OCI-LY3 (cell line): Measurements from ENCODE around the gene ACACA.

ENCODE experiments used
- H2AFZ ChIP-seq: fragments of 200-600, 300-600 bp; shearing (Covaris generic); 2 replicates; pipeline ENCODE4 v1.6.0; 2014; ENCODE audit warnings: antibody characterized with exemption, low read depth, low read length
- H3K27ac ChIP-seq: fragments of 200-600, 300-600 bp; sonication (generic); 2 replicates; pipeline ENCODE4 v1.5.1; 2014; ENCODE audit warnings: mild to moderate bottlenecking, low read length, moderate library complexity, mixed read lengths
- H3K27me3 ChIP-seq: fragments of 200-600, 300-600 bp; sonication (generic); 2 replicates; pipeline ENCODE4 v1.6.1; 2014; ENCODE audit warnings: low read depth, low read length, mixed read lengths
- H3K36me3 ChIP-seq: fragments of 200-600, 300-600 bp; sonication (generic); replicated peaks from 2 replicates; pipeline ENCODE3; 2014; ENCODE audit warnings: low read depth, low read length, mixed read lengths
- H3K4me1 ChIP-seq: fragments of 300-600, 200-600 bp; sonication (generic); 2 replicates; pipeline ENCODE4 v1.6.1; 2014; ENCODE audit warnings: low read length, mixed read lengths
- H3K4me2 ChIP-seq: fragments of 200-600, 300-600 bp; sonication (generic); 2 replicates; pipeline ENCODE4 v1.6.1; 2014; ENCODE audit warnings: low read length, mixed read lengths
- H3K4me3 ChIP-seq: fragments of 300-600, 200-600 bp; sonication (generic); 2 replicates; pipeline ENCODE4 v1.5.1; 2014; ENCODE audit warnings: antibody characterized with exemption, mild to moderate bottlenecking, low read length, moderate library complexity
- H3K79me2 ChIP-seq: fragments of 300-600, 200-600 bp; shearing (Covaris generic); 2 replicates; pipeline ENCODE4 v1.6.1; 2014; ENCODE audit warnings: mild to moderate bottlenecking, low read length, mixed read lengths
- H3K9ac ChIP-seq: fragments of 300-600, 200-600 bp; shearing (Covaris generic); 2 replicates; pipeline ENCODE4 v1.6.0; 2014; ENCODE audit warnings: mild to moderate bottlenecking, low read length, moderate library complexity
- H3K9me3 ChIP-seq: fragments of 200-600, 300-600 bp; shearing (Covaris generic); 2 replicates; pipeline ENCODE4 v1.6.1; 2014; ENCODE audit warnings: low read length, mixed read lengths; ENCODE audit not compliant: insufficient read depth
- H4K20me1 ChIP-seq: fragments of 200-600, 300-600 bp; sonication (generic); 2 replicates; pipeline ENCODE4 v1.6.1; 2016; ENCODE audit warnings: low read length, mixed read lengths; ENCODE audit not compliant: insufficient read depth
- CTCF ChIP-seq: fragments of 200-600, 300-600 bp; sonication (generic); IDR thresholded peaks from 2 replicates; pipeline ENCODE4 v1.5.1; 2014; ENCODE audit warnings: antibody characterized with exemption, low read length, low read depth
- EZH2phosphoT487 ChIP-seq: fragments of 200-600 bp; shearing (Covaris generic); IDR thresholded peaks from 2 replicates; pipeline ENCODE4 v1.6.1; 2018; ENCODE audit warnings: antibody characterized with exemption, mixed run types, low read depth

Gene ACACA

GRCh38 chr17:37142294-37142896 lies 264.2 kb downstream of the ACACA start:
- no peak overlapping the region for H3K4me3 ChIP-seq
- H2AFZ ChIP-seq = no peak overlapping the region
- H3K27ac ChIP-seq = no peak overlapping the region
- no peak for TF ChIP-seq EZH2phosphoT487
- TF ChIP-seq CTCF = no peak
- H3K36me3 ChIP-seq = peaks cover 10% of the 10 kb centered on the region
- no peaks in the 10 kb centered on the region for H3K9me3 ChIP-seq
- no peaks in the 10 kb centered on the region for H4K20me1 ChIP-seq
- H3K9ac ChIP-seq = no peak overlapping the region
- no peaks in the 10 kb centered on the region for H3K27me3 ChIP-seq
- no peak overlapping the region for H3K4me2 ChIP-seq
- no peaks in the 10 kb centered on the region for H3K79me2 ChIP-seq
- peaks cover 25% of the 10 kb centered on the region for H3K4me1 ChIP-seq

- no peak for TF ChIP-seq CTCF
- no peak for TF ChIP-seq EZH2phosphoT487
- H3K27ac ChIP-seq = no peak overlapping the region
- H3K9ac ChIP-seq = no peak overlapping the region
- no peak overlapping the region for H3K4me2 ChIP-seq
- no peaks in the 10 kb centered on the region for H3K4me1 ChIP-seq
- H3K9me3 ChIP-seq = no peaks in the 10 kb centered on the region
- no peaks in the 10 kb centered on the region for H3K27me3 ChIP-seq
- no peaks in the 10 kb centered on the region for H4K20me1 ChIP-seq
- H3K4me3 ChIP-seq = no peak overlapping the region
- H3K36me3 ChIP-seq = peaks cover 10% of the 10 kb centered on the region
- H3K79me2 ChIP-seq = no peaks in the 10 kb centered on the region
- no peak overlapping the region for H2AFZ ChIP-seq
Observed at GRCh38 chr17:37138571-37139120, 268.0 kb downstream of the ACACA start.

- no peak for TF ChIP-seq CTCF
- TF ChIP-seq EZH2phosphoT487 = no peak
- Histone ChIP-seq H2AFZ (no peak overlapping the region), H3K79me2 (no peaks in the 10 kb centered on the region), H3K9ac (no peak overlapping the region), H3K9me3 (no peaks in the 10 kb centered on the region), H3K4me2 (no peak overlapping the region), H4K20me1 (no peaks in the 10 kb centered on the region), H3K27me3 (no peaks in the 10 kb centered on the region), H3K4me1 (no peaks in the 10 kb centered on the region), H3K36me3 (peaks cover 10% of the 10 kb centered on the region), H3K4me3 (no peak overlapping the region), H3K27ac (no peak overlapping the region)
Observed at GRCh38 chr17:37137906-37138514, 268.6 kb downstream of the ACACA start.

GRCh38 chr17:37137070-37137610 lies 269.5 kb downstream of the ACACA start:
- Histone ChIP-seq H2AFZ (no peak overlapping the region), H3K9me3 (no peaks in the 10 kb centered on the region), H3K27me3 (no peaks in the 10 kb centered on the region), H3K36me3 (peaks cover 10% of the 10 kb centered on the region), H3K79me2 (no peaks in the 10 kb centered on the region), H3K4me1 (no peaks in the 10 kb centered on the region), H3K9ac (no peak overlapping the region), H3K27ac (no peak overlapping the region), H3K4me2 (no peak overlapping the region), H3K4me3 (no peak overlapping the region), H4K20me1 (no peaks in the 10 kb centered on the region)
- TF ChIP-seq CTCF (no peak), EZH2phosphoT487 (no peak)
